Muscle layer of duodenum (tissue), 2 donors: Measurements from ENCODE around the gene GOLGA6L26.
"Not testable (repeated sequence)": the region's sequence is repeated elsewhere in the genome, so short reads cannot be mapped to it uniquely, and the experiment has no call there.

Source experiments
- H3K27ac ChIP-seq: one replicate; pipeline ENCODE4 v1.7.0; 2013; ENCODE audit warnings: mild to moderate bottlenecking, low read length
- H3K27me3 ChIP-seq: one replicate; pipeline ENCODE4 v1.7.0; 2013; ENCODE audit warnings: low read depth, mild to moderate bottlenecking, control low read depth, low read length
- H3K36me3 ChIP-seq, 2 donors: one replicate each; pipeline ENCODE4 v1.7.0; 2013; ENCODE audit warnings: low read length in 2 of 2, control low read depth in 1 of 2, mild to moderate bottlenecking in 1 of 2; ENCODE audit not compliant: insufficient read depth in 2 of 2, control insufficient read depth in 1 of 2
- H3K4me1 ChIP-seq, 2 donors: one replicate each; pipeline ENCODE4 v1.7.0; 2013; ENCODE audit warnings: low read length in 2 of 2, mild to moderate bottlenecking in 2 of 2, control low read depth in 1 of 2, moderate library complexity in 1 of 2; ENCODE audit not compliant: insufficient read depth in 2 of 2, control insufficient read depth in 1 of 2
- H3K4me3 ChIP-seq, 2 donors: one replicate each; pipeline ENCODE4 v1.7.0; 2013; ENCODE audit warnings: low read length in 2 of 2, low read depth in 1 of 2, mild to moderate bottlenecking in 1 of 2
- H3K9me3 ChIP-seq, 2 donors: one replicate each; pipeline ENCODE4 v1.7.0; 2013; ENCODE audit warnings: low read length in 2 of 2, control low read depth in 1 of 2, mild to moderate bottlenecking in 1 of 2; ENCODE audit not compliant: control insufficient read depth in 1 of 2
- donor health status: healthy.

GOLGA6L26 gene, protein sequence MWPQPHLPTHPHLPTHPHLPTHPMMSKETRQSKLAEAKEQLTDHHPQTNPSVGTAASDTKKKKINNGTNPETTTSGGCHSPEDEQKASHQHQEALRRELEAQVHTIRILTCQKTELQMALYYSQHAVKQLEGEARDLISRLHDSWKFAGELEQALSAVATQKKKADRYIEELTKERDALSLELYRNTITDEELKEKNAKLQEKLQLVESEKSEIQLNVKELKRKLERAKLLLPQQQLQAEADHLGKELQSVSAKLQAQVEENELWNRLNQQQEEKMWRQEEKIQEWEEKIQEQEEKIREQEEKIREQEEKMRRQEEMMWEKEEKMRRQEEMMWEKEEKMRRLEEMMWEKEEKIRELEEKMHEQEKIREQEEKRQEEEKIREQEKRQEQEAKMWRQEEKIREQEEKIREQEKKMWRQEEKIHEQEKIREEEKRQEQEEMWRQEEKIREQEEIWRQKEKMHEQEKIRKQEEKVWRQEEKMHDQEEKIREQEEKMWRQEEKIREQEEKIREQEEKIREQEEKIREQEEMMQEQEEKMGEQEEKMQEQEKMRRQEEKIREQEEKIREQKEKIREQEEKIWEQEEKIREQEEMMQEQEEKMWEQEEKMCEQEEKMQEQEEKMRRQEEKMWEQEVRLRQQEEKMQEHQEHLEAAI

GRCh38 chr15:23334096-23334495 lies at the start of gene GOLGA6L26:
Gene GOLGA6L26, minus strand, starts transcription at chr15:23334196. Its CDS starts 61 bp downstream, at chr15:23334135.
- not testable (repeated sequence) for H3K27ac ChIP-seq, H3K4me1 ChIP-seq, H3K9me3 ChIP-seq, H3K36me3 ChIP-seq, H3K4me3 ChIP-seq, H3K27me3 ChIP-seq

- H3K4me1 ChIP-seq, H3K36me3 ChIP-seq, H3K4me3 ChIP-seq, H3K27me3 ChIP-seq, H3K9me3 ChIP-seq, H3K27ac ChIP-seq: not testable (repeated sequence)
Observed at GRCh38 chr15:23381192-23381591, 47.2 kb upstream of the GOLGA6L26 start.

DNA sequence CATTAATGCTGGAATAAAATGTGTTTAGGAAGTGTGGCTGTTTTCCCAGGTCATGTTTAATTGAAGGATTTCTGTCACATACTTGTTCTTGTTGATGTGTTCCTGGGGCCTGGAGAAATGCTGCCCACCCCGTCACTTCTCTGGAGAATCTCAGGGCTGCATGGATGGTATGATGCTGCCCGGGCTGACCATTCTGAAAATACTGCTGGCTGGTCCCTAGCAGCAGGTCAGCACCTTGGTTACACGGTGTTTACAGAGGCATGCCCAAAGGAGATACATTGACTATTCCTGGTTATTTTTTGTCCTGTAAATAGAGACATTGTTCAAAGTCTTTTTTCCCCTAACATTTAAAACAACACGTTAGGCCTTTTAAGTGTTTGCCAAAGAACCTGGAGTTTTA lies 46.7 kb upstream of the GOLGA6L26 start:
- not testable (repeated sequence) for H3K9me3 ChIP-seq, H3K27me3 ChIP-seq, H3K4me3 ChIP-seq, H3K36me3 ChIP-seq, H3K27ac ChIP-seq, H3K4me1 ChIP-seq

DNA sequence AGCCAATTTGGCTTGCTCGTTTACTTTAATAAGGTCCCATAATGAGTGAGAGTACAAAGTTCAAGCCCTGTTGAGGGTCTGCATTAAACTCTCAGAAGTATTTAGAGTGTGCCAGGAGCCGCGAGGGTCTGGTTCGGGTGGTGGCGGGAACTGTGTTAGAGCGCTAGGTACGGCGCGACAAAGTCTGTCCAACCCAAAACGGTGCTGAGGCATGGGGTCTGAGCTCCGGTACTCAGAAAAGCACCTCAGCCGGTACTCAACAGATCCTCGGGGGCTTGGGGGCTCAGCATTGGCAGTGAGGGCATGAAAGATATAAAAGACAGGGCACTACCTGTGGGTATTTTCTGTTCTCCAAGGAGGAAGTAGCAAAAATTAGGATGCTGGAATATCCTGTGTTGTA lies 45.0 kb upstream of the GOLGA6L26 start:
- not testable (repeated sequence) for H3K36me3 ChIP-seq, H3K4me1 ChIP-seq, H3K27me3 ChIP-seq, H3K4me3 ChIP-seq, H3K9me3 ChIP-seq, H3K27ac ChIP-seq

DNA sequence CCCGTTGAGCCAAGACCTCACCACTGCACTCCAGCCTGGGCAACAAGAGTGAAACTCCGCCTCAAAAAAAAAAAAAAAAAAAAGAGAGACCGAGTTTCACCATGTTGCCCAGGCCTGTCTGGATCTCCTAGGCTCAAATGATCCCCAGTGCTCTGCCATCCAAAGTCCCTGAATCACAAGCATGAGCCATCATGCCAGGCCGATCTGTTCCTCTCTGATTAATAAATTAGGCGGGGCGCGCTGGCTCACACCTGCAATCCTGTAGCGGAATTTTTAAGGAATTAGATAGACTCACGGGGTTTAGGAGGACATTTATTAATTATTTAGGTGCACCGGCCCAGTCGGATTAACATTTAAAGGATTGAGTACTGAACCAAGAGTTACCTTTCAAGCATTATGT lies 40.2 kb upstream of the GOLGA6L26 start:
- not testable (repeated sequence) for H3K27ac ChIP-seq, H3K9me3 ChIP-seq, H3K27me3 ChIP-seq, H3K4me3 ChIP-seq, H3K36me3 ChIP-seq, H3K4me1 ChIP-seq

DNA sequence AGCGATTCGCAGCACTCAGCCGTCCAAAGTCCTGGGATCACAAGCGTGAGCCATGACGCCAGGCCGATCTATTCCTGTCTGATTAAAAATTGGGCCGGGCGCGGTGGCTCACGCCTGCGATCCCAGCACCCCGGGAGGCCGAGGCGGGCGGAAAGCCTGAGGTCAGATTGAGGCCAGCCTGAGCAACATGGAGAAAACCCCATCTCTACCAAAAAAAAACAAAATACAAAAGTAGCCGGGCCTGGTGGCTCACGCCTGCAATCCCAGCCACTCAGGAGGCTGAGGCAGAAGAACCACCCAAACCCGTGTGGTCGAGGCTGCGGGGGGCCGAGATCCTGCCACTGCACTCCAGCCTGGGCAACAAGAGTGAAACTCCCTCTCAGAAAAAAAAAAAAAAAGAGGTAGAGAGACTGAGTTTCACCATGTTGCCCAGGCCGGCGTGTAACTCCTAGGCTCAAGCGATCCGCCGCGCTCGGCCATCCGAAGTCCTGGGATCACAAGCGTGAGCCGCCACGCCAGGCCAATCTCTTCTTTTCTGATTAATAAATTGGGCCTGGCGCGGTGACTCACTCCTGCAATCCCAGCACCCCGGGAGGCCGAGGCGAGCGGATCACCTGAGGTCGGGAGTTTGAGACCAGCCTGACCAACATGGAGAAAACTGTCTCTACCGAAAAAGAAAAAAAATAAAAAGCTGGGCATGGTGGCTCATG lies 39.0 kb upstream of the GOLGA6L26 start:
- not testable (repeated sequence) for H3K27ac ChIP-seq, H3K36me3 ChIP-seq, H3K4me3 ChIP-seq, H3K9me3 ChIP-seq, H3K4me1 ChIP-seq, H3K27me3 ChIP-seq

GRCh38 chr15:23372284-23372683 lies 38.3 kb upstream of the GOLGA6L26 start:
- Histone ChIP-seq H3K4me3 (no peak overlapping the region), H3K4me1 (no peaks in the 10 kb centered on the region), H3K27me3 (no peaks in the 10 kb centered on the region), H3K36me3 (no peaks in the 10 kb centered on the region), H3K9me3 (no peaks in the 10 kb centered on the region), H3K27ac (no peak overlapping the region)

- H3K27ac ChIP-seq, H3K27me3 ChIP-seq, H3K4me3 ChIP-seq, H3K36me3 ChIP-seq, H3K4me1 ChIP-seq, H3K9me3 ChIP-seq: not testable (repeated sequence)
Observed at GRCh38 chr15:23371868-23372267, 37.9 kb upstream of the GOLGA6L26 start.

GRCh38 chr15:23371134-23371533 lies 37.1 kb upstream of the GOLGA6L26 start:
- not testable (repeated sequence) for H3K27me3 ChIP-seq, H3K27ac ChIP-seq, H3K36me3 ChIP-seq, H3K4me1 ChIP-seq, H3K4me3 ChIP-seq, H3K9me3 ChIP-seq

DNA sequence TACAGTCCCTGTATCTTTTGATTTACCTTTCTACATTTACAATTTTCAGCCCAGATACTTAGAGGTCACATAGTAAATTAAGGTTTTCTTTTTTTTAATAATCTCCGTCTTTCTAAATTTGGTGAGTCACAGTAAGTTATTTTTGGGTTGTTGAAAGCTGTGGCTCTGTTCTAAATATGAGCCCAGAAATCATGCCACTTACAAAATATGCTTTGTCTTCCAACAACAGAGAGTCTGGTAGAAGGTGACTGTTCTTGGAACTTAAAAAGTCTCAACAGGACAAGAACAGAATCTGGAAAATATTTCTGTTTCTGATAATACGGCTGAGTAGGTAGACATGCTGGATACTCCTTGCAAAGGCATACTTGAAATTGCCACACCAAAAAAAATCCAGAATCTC lies 36.6 kb upstream of the GOLGA6L26 start:
- no peaks in the 10 kb centered on the region for H3K36me3 ChIP-seq
- no peak overlapping the region for H3K4me3 ChIP-seq
- H3K27ac ChIP-seq, result no peak overlapping the region
- H3K9me3 ChIP-seq, result no peaks in the 10 kb centered on the region
- no peaks in the 10 kb centered on the region for H3K27me3 ChIP-seq
- H3K4me1 ChIP-seq, result no peaks in the 10 kb centered on the region

DNA sequence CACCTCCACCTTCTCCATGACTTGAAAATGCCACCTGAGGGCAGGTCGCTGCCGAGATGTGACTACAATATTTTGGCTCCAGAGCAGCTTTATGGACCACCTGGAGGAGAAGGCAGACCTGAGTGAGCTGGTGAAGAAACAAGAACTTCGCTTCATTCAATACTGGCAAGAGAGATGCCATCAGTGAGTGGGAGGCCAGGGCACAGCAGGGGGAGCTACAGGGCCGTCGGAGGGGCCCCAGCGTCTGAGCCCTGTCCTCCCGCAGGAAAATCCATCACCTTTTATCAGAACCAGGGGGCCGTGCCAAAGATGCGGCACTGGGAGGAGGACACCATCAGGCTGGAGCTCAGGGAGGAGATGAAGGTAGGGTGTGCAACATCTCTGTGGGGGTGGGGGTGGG lies 30.3 kb upstream of the GOLGA6L26 start:
- not testable (repeated sequence) for H3K9me3 ChIP-seq, H3K36me3 ChIP-seq, H3K4me3 ChIP-seq, H3K4me1 ChIP-seq, H3K27ac ChIP-seq, H3K27me3 ChIP-seq
